Muscle of back (tissue), 11 donors: Measurements from ENCODE around the gene SCAMP4. TPM values are rescaled to one million over a fixed set of nuclear protein-coding genes. Genes with fewer than 3 reads are reported as not detected.
"Not testable (repeated sequence)": the region's sequence is repeated elsewhere in the genome, so short reads cannot be mapped to it uniquely, and the experiment has no call there.

Source experiments
- DNase-seq, 3 donors: peaks; one replicate each; pipeline versions ENCODE4 v3.0.0 to v3.0.0-alpha.2; 2013
- polyA plus RNA-seq, 10 donors: library from polyadenylated mRNA; unstranded; fragments of 120-200 nt; gene quantifications; one replicate each; pipeline ENCODE4 v1.2.1, GENCODE V29; 2013; ENCODE audit not compliant: insufficient read length in 10 of 10

Gene SCAMP4
- polyA plus RNA-seq, 10 donors = 21.0 to 34.3 (median 27.3) TPM

- peak in 1 of 3 donors; percentile 47 for DNase-seq
These were observed 23.0 kb upstream of the SCAMP4 start for GRCh38 chr19:1882089-1882785.

GRCh38 chr19:1882786-1883692 lies 22.2 kb upstream of the SCAMP4 start:
- no peak for DNase-seq

- DNase-seq = no peak
These were observed 21.4 kb upstream of the SCAMP4 start for GRCh38 chr19:1883784-1884183.

- DNase-seq = peak in 1 of 3 donors; percentile 23
These were observed 20.9 kb upstream of the SCAMP4 start for GRCh38 chr19:1884291-1884718.

GRCh38 chr19:1884719-1885334 lies 20.4 kb upstream of the SCAMP4 start:
- peak in 1 of 3 donors; percentile 54 for DNase-seq

GRCh38 chr19:1885398-1886119 lies 19.6 kb upstream of the SCAMP4 start, which contains the start of gene ABHD17A:
Gene ABHD17A (minus strand): TSS chr19:1885496. CDS start chr19:1881566, 3,930 bp downstream.
- peak; percentile 94 to 96 (median 96) for DNase-seq

GRCh38 chr19:1886360-1886759 lies 18.8 kb upstream of the SCAMP4 start:
- DNase-seq = not testable (repeated sequence)

- no peak for DNase-seq
These were observed 16.8 kb upstream of the SCAMP4 start for GRCh38 chr19:1888385-1888784.

- no peak for DNase-seq
These were observed 15.3 kb upstream of the SCAMP4 start for GRCh38 chr19:1889907-1890306.

- peak in 1 of 3 donors; percentile 13 for DNase-seq
These were observed 11.4 kb upstream of the SCAMP4 start for GRCh38 chr19:1893791-1894190.

GRCh38 chr19:1896508-1896907 lies 8.7 kb upstream of the SCAMP4 start:
- DNase-seq = no peak

- no peak for DNase-seq
These were observed 3.2 kb upstream of the SCAMP4 start for GRCh38 chr19:1901940-1902404.

GRCh38 chr19:1902923-1903322 lies 2.3 kb upstream of the SCAMP4 start:
- no peak for DNase-seq

- no peak for DNase-seq
These were observed 414 bp upstream of the SCAMP4 start for GRCh38 chr19:1904860-1905109.

GRCh38 chr19:1905863-1906375 lies 720 bp downstream of the SCAMP4 start:
- DNase-seq = no peak

- no peak for DNase-seq
These were observed 1.9 kb downstream of the SCAMP4 start for GRCh38 chr19:1906985-1907562.

- DNase-seq = no peak
These were observed 2.6 kb downstream of the SCAMP4 start for GRCh38 chr19:1907563-1908363.

GRCh38 chr19:1908364-1908678 lies 3.1 kb downstream of the SCAMP4 start:
- no peak for DNase-seq

- no peak for DNase-seq
These were observed 4.5 kb downstream of the SCAMP4 start for GRCh38 chr19:1909761-1910080.

GRCh38 chr19:1910177-1910576 lies 5.0 kb downstream of the SCAMP4 start:
- no peak for DNase-seq

GRCh38 chr19:1911098-1911497 lies 5.9 kb downstream of the SCAMP4 start:
- DNase-seq = no peak
